GM12892 (cell line): ENCODE data around the gene P2RX1.

Source experiments
- POLR2A ChIP-seq: IDR thresholded peaks from 2 replicates; pipeline ENCODE4 v1.6.1; 2011; ENCODE audit warnings: low read depth, low read length, control low read depth
- POLR2AphosphoS5 ChIP-seq: IDR thresholded peaks from 2 replicates; pipeline ENCODE4 v1.6.1; 2011; ENCODE audit warnings: low read depth, low read length, control low read depth
- TAF1 ChIP-seq: IDR thresholded peaks from 2 replicates; pipeline ENCODE4 v1.6.1; 2011; ENCODE audit warnings: low read depth, mild to moderate bottlenecking, control low read depth, low read length, borderline replicate concordance

- no peak for TF ChIP-seq POLR2AphosphoS5
- TF ChIP-seq POLR2A = no peak
- TF ChIP-seq TAF1 = no peak
Measured at GRCh38 chr17:3885970-3886369, 30.3 kb downstream of the P2RX1 start.
